GM23248 (cell line): Measurements from ENCODE around the gene C17orf100.

Experiments
- EZH2 ChIP-seq: fragments of 200-600 bp; sonication (generic); IDR thresholded peaks from 2 replicates; pipeline ENCODE4 v1.6.1; 2018; ENCODE audit warnings: antibody characterized with exemption, mild to moderate bottlenecking; ENCODE audit not compliant: insufficient read depth, poor library complexity, severe bottlenecking
- EZH2phosphoT487 ChIP-seq: fragments of 200-600 bp; sonication (generic); IDR thresholded peaks from 2 replicates; pipeline ENCODE4 v1.6.1; 2018; ENCODE audit warnings: antibody characterized with exemption, moderate library complexity, mild to moderate bottlenecking, low read depth; ENCODE audit not compliant: insufficient read depth

DNA sequence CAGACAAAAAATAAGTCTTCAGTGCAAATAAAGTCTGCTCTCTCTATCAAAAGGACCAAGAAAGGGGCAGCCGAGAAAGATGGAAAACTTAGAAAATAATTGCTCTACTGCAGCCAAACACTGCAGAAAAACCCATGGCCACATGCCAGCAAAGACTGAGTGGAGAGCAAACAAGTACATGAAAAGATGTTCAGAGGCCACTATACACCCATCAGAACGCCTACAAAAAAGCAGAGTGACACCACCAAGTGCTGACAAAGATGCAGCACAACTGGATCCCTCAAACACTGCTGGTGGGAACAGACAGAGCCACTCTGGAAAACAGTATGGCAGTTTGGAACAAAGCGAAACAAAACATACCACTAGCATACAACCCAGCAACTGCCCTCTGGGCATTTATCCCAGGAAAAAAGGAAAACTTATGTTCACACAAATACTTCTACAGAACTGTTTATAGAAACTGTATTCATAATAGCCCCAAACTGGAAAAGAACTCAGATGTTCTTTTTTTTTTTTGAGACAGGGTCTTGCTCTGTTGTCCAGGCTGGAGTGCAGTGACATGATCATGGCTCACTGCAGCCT lies 47.7 kb upstream of the C17orf100 start:
- TF ChIP-seq EZH2phosphoT487 (no peak), EZH2 (no peak)
